GM12892 (cell line): ENCODE results near the gene TTYH2.

ENCODE experiments used
- POLR2A ChIP-seq: IDR thresholded peaks from 2 replicates; pipeline ENCODE4 v1.6.1; 2011; ENCODE audit warnings: low read depth, low read length, control low read depth
- POLR2AphosphoS5 ChIP-seq: IDR thresholded peaks from 2 replicates; pipeline ENCODE4 v1.6.1; 2011; ENCODE audit warnings: low read depth, low read length, control low read depth
- TAF1 ChIP-seq: IDR thresholded peaks from 2 replicates; pipeline ENCODE4 v1.6.1; 2011; ENCODE audit warnings: low read depth, mild to moderate bottlenecking, control low read depth, low read length, borderline replicate concordance

GRCh38 chr17:74245871-74246270 lies 32.5 kb downstream of the TTYH2 start:
- TF ChIP-seq POLR2A, result no peak
- TF ChIP-seq POLR2AphosphoS5, result no peak
- no peak for TF ChIP-seq TAF1
